H1 (cell line): ENCODE data around the gene C11orf98. TPM values are rescaled to one million over a fixed set of nuclear protein-coding genes. Genes with fewer than 3 reads are reported as not detected.

ENCODE experiments used
- ATF3 ChIP-seq: IDR thresholded peaks from 2 replicates; pipeline ENCODE4 v1.6.1; 2011; ENCODE audit warnings: low read depth, mild to moderate bottlenecking, low read length; ENCODE audit not compliant: insufficient read depth
- CBX5 ChIP-seq: fragments of 300-800, 300-1000 bp; sonication (generic); IDR thresholded peaks from 2 replicates; pipeline ENCODE4 v1.7.1; 2016; ENCODE audit warnings: antibody characterized with exemption, low read length, low read depth
- CHD1 ChIP-seq: IDR thresholded peaks from 2 replicates; pipeline ENCODE4 v1.6.1; 2012; ENCODE audit warnings: low read depth, low read length, improper control_type of control experiment
- CHD2 ChIP-seq: IDR thresholded peaks from 2 replicates; pipeline ENCODE4 v1.6.1; 2012; ENCODE audit warnings: low read length, improper control_type of control experiment
- CREB1 ChIP-seq: IDR thresholded peaks from 2 replicates; pipeline ENCODE4 v1.6.1; 2012; ENCODE audit warnings: inconsistent platforms
- CTBP2 ChIP-seq: IDR thresholded peaks from 2 replicates; pipeline ENCODE4 v1.7.0; 2011; ENCODE audit warnings: borderline replicate concordance, mild to moderate bottlenecking, moderate library complexity, mixed read lengths, low read length; ENCODE audit not compliant: insufficient read depth, insufficient read length
- GABPA ChIP-seq: IDR thresholded peaks from 2 replicates; pipeline ENCODE4 v1.6.1; 2011; ENCODE audit warnings: mild to moderate bottlenecking, low read length, moderate library complexity, borderline replicate concordance; ENCODE audit not compliant: insufficient read depth
- HDAC6 ChIP-seq: IDR thresholded peaks from one replicate; pipeline ENCODE4 v1.7.1; 2012; ENCODE audit warnings: low read depth, mild to moderate bottlenecking, inconsistent platforms, low read length, moderate library complexity
- KDM4A ChIP-seq: IDR thresholded peaks from one replicate; pipeline ENCODE4 v1.7.1; 2012; ENCODE audit warnings: low read depth, mild to moderate bottlenecking, moderate library complexity, low read length, inconsistent platforms; ENCODE audit not compliant: severe bottlenecking
- MAX ChIP-seq: IDR thresholded peaks from 2 replicates; pipeline ENCODE4 v1.6.1; 2012; ENCODE audit warnings: inconsistent platforms
- NANOG ChIP-seq: IDR thresholded peaks from 2 replicates; pipeline ENCODE4 v1.6.1; 2011; ENCODE audit warnings: low read length, low read depth, mild to moderate bottlenecking, inconsistent platforms; ENCODE audit not compliant: insufficient read depth, poor library complexity, severe bottlenecking
- POLR2A ChIP-seq, 2 experiments: IDR thresholded peaks; 1 replicate in 1 of 2; 2 replicates in 1 of 2; pipeline ENCODE4 v1.6.1; 2011; ENCODE audit warnings: low read depth in 2 of 2, low read length in 2 of 2, mild to moderate bottlenecking in 2 of 2; ENCODE audit errors: control extremely low read depth in 1 of 2
- RBBP5 ChIP-seq: IDR thresholded peaks from 2 replicates; pipeline ENCODE4 v1.7.1; 2012; ENCODE audit warnings: low read depth, mild to moderate bottlenecking, inconsistent platforms, low read length, moderate library complexity, borderline replicate concordance
- RNF2 ChIP-seq: fragments of 200-900, 300-1000 bp; sonication (generic); IDR thresholded peaks from 2 replicates; pipeline ENCODE4 v1.7.1; 2016; ENCODE audit warnings: borderline replicate concordance, low read depth, mild to moderate bottlenecking, antibody characterized with exemption, low read length; ENCODE audit not compliant: poor library complexity, severe bottlenecking; ENCODE audit errors: missing control alignments
- SAP30 ChIP-seq: fragments of 300-600 bp; sonication (generic); IDR thresholded peaks from 2 replicates; pipeline ENCODE4 v1.7.1; 2012; ENCODE audit warnings: low read length, moderate library complexity, mild to moderate bottlenecking, inconsistent platforms; ENCODE audit not compliant: insufficient read depth, insufficient replicate concordance
- SIN3A ChIP-seq, 2 experiments: IDR thresholded peaks in 1 of 2; conservative IDR thresholded peaks in 1 of 2; 2 replicates each; pipeline ENCODE4 v1.6.1; 2011 to 2012; ENCODE audit warnings: low read length in 2 of 2, improper control_type of control experiment in 1 of 2, low read depth in 1 of 2, mild to moderate bottlenecking in 1 of 2
- SP1 ChIP-seq: IDR thresholded peaks from 2 replicates; pipeline ENCODE4 v1.6.1; 2011; ENCODE audit warnings: low read depth, low read length
- SP2 ChIP-seq: IDR thresholded peaks from 2 replicates; pipeline ENCODE4 v1.6.1; 2012; ENCODE audit warnings: mild to moderate bottlenecking, low read length, inconsistent platforms
- TBP ChIP-seq: IDR thresholded peaks from 2 replicates; pipeline ENCODE4 v1.6.1; 2011; ENCODE audit warnings: low read depth, low read length, improper control_type of control experiment
- TEAD4 ChIP-seq: IDR thresholded peaks from 2 replicates; pipeline ENCODE4 v1.6.1; 2012; ENCODE audit warnings: low read depth, low read length, inconsistent platforms, mixed read lengths
- polyA plus RNA-seq, 7 experiments: library from polyadenylated mRNA; depleted of rRNA in 3 of 7; stranded (reverse) in 5 of 7; unstranded in 2 of 7; fragments of >200 nt in 5 of 7; fragments of 200-250 nt in 2 of 7; gene quantifications; 1 replicate in 5 of 7; 2 replicates in 1 of 7; 4 replicates in 1 of 7; pipeline versions ENCODE4 v1.2.1 to v1.2.3, GENCODE V29; 2011 to 2013; ENCODE audit warnings: missing spikeins in 2 of 7, mixed read lengths in 2 of 7
- total RNA-seq: library from RNA; stranded (reverse); fragmentation: NEBNext Ultra II Directional; extraction: Animal tissue kit (Norgen Biotek cat#: 25700); gene quantifications from 2 replicates; pipeline ENCODE4 v1.2.1, GENCODE V29; 2021

Gene C11orf98
- total and polyA plus RNA-seq, 2 of the 8 experiments (the other 6 are each of a cell fraction or from before 2014, with no cell fraction given) = 68.0 to 171 TPM

GRCh38 chr11:62645946-62646824 is 18.8 kb downstream of the C11orf98 start, which contains the start of gene GANAB (continued):
- no peak for TF ChIP-seq RNF2
- no peak for TF ChIP-seq SAP30
- peak; percentile 86 for TF ChIP-seq CREB1
- no peak for TF ChIP-seq HDAC6
- no peak for TF ChIP-seq CBX5
- TF ChIP-seq SP2 = no peak
- TF ChIP-seq RBBP5 = no peak
- TF ChIP-seq NANOG = peak; percentile 54
- TF ChIP-seq ATF3 = no peak
- peak; percentile 89 for TF ChIP-seq TBP
- no peak for TF ChIP-seq MAX
- TF ChIP-seq KDM4A = peak; percentile 62
- 0 out of 2 replicates have a peak, but pooled peaks have one; percentile 42 for TF ChIP-seq GABPA
- peak; percentile 82 to 99 for TF ChIP-seq POLR2A (IDR thresholded peaks at IDR 0.05; ENCODE audit: control extremely low read depth in 1 of 2, low read depth in 2 of 2, low read length in 2 of 2)
- TF ChIP-seq CHD1 = 0 out of 2 replicates have a peak, but pooled peaks have one; percentile 43
- TF ChIP-seq CHD2 = peak; percentile 66; the same call in 1 of the 2 replicates
- TF ChIP-seq SP1 = peak; percentile 84; the same call in 1 of the 2 replicates
- no peak for TF ChIP-seq CTBP2
- TF ChIP-seq SIN3A (conservative IDR thresholded peaks at IDR 0.05 in 1 of 2, IDR thresholded peaks at IDR 0.05 in 1 of 2; ENCODE audit: low read depth in 1 of 2, low read length in 2 of 2) = peak in 1 of 2 experiments; percentile 53; a peak in 2 of 4 replicates
- TF ChIP-seq TEAD4 = peak; percentile 6; the same call in 1 of the 2 replicates
